ENCODE measurements around the gene WASHC4.

DNA sequence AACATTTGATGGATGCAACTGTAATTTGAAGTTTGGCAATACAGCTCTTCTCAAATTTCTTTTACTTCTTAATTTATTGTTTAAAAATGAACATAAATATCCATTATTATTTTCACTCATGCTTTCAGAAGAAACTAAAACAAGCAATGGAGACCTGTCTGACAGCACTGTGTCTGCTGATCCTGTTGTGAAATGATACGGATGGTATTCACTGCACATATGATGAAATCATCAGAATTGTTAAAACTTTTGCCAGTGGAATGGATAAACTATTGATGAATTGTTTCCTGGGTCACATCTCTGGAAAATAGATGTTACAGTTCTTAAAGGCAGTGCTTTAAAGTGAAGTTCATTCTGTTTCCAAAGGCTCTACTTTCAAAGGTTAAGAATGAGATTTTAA lies 59.2 kb downstream of the WASHC4 start:
- TF ChIP-seq EZH2 (IDR thresholded peaks at IDR 0.05; ENCODE audit: borderline replicate concordance, low read depth, low read length, poor library complexity, severe bottlenecking) = no peak
- TF ChIP-seq, protein P1, sequence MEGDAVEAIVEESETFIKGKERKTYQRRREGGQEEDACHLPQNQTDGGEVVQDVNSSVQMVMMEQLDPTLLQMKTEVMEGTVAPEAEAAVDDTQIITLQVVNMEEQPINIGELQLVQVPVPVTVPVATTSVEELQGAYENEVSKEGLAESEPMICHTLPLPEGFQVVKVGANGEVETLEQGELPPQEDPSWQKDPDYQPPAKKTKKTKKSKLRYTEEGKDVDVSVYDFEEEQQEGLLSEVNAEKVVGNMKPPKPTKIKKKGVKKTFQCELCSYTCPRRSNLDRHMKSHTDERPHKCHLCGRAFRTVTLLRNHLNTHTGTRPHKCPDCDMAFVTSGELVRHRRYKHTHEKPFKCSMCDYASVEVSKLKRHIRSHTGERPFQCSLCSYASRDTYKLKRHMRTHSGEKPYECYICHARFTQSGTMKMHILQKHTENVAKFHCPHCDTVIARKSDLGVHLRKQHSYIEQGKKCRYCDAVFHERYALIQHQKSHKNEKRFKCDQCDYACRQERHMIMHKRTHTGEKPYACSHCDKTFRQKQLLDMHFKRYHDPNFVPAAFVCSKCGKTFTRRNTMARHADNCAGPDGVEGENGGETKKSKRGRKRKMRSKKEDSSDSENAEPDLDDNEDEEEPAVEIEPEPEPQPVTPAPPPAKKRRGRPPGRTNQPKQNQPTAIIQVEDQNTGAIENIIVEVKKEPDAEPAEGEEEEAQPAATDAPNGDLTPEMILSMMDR (conservative IDR thresholded peaks at IDR 0.05; ENCODE audit: low read depth, low read length) = no peak

Measured in A673 (cell line).